Measurements from ENCODE around the gene MRPS31. TPM values are rescaled to one million over a fixed set of nuclear protein-coding genes. Genes with fewer than 3 reads are reported as not detected.
"Not testable (repeated sequence)": the region's sequence is repeated elsewhere in the genome, so short reads cannot be mapped to it uniquely, and the experiment has no call there.

Gene MRPS31
- total RNA-seq, 3 donors from 2014 or later, result 15.8 to 29.7 (median 23.3) TPM

- TF ChIP-seq POLR2A (IDR thresholded peaks at IDR 0.05), result no peak
- TF ChIP-seq POLR2AphosphoS5 (IDR thresholded peaks at IDR 0.05), result peak in 1 of 3 donors; percentile 16
- TF ChIP-seq, protein P1, sequence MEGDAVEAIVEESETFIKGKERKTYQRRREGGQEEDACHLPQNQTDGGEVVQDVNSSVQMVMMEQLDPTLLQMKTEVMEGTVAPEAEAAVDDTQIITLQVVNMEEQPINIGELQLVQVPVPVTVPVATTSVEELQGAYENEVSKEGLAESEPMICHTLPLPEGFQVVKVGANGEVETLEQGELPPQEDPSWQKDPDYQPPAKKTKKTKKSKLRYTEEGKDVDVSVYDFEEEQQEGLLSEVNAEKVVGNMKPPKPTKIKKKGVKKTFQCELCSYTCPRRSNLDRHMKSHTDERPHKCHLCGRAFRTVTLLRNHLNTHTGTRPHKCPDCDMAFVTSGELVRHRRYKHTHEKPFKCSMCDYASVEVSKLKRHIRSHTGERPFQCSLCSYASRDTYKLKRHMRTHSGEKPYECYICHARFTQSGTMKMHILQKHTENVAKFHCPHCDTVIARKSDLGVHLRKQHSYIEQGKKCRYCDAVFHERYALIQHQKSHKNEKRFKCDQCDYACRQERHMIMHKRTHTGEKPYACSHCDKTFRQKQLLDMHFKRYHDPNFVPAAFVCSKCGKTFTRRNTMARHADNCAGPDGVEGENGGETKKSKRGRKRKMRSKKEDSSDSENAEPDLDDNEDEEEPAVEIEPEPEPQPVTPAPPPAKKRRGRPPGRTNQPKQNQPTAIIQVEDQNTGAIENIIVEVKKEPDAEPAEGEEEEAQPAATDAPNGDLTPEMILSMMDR (IDR thresholded peaks at IDR 0.05), result no peak
- intact Hi-C loops (cut with DNase I; ENCODE audit: low total_unique reads), result no loop called here
- H3K27me3 ChIP-seq, result no peaks in the 10 kb centered on the region
- peak within 1 kb of the TSS; percentile 53 to 95 (median 73) for H3K4me3 ChIP-seq
- peak; percentile 44 to 62 for DNase-seq (ENCODE audit: low spot score in 2 of 2)
- no peaks in the 10 kb centered on the region for H3K4me1 ChIP-seq
- H3K27ac ChIP-seq, result peak within 1 kb of the TSS; percentile 85 to 92
- no peaks in the 10 kb centered on the region for H3K36me3 ChIP-seq
- no peaks in the 10 kb centered on the region for H3K9me3 ChIP-seq
These were observed 18.5 kb upstream of the MRPS31 start, which contains the start of gene SLC25A15 for GRCh38 chr13:40789275-40790153. Gene SLC25A15, plus strand, starts transcription at chr13:40789611. Its CDS starts 3,616 bp downstream, at chr13:40793227.

- H3K27me3 ChIP-seq; H3K9me3 ChIP-seq; H3K36me3 ChIP-seq; H3K4me1 ChIP-seq; intact Hi-C loops (cut with DNase I; ENCODE audit: low total_unique reads); DNase-seq (ENCODE audit: low spot score in 2 of 2): not testable (repeated sequence)
- Histone ChIP-seq H3K27ac (peak overlapping the region; percentile 85 to 92), H3K4me3 (peak overlapping the region; percentile 53 to 95 (median 73))
These were observed 17.7 kb upstream of the MRPS31 start for GRCh38 chr13:40788540-40789274.

- no peak overlapping the region for H3K27ac ChIP-seq
- H3K27me3 ChIP-seq, result no peaks in the 10 kb centered on the region
- intact Hi-C loops (cut with DNase I; ENCODE audit: low total_unique reads), result no loop called here
- H3K4me3 ChIP-seq, result no peak overlapping the region
- DNase-seq (ENCODE audit: low spot score in 2 of 2), result no peak
- H3K36me3 ChIP-seq, result no peaks in the 10 kb centered on the region
- H3K4me1 ChIP-seq, result no peaks in the 10 kb centered on the region
- no peaks in the 10 kb centered on the region for H3K9me3 ChIP-seq
- TF ChIP-seq, protein P1 (IDR thresholded peaks at IDR 0.05), result no peak
- TF ChIP-seq POLR2A (IDR thresholded peaks at IDR 0.05), result no peak
- TF ChIP-seq POLR2AphosphoS5 (IDR thresholded peaks at IDR 0.05), result no peak
These were observed 16.1 kb upstream of the MRPS31 start for GRCh38 chr13:40787062-40787461.

DNA sequence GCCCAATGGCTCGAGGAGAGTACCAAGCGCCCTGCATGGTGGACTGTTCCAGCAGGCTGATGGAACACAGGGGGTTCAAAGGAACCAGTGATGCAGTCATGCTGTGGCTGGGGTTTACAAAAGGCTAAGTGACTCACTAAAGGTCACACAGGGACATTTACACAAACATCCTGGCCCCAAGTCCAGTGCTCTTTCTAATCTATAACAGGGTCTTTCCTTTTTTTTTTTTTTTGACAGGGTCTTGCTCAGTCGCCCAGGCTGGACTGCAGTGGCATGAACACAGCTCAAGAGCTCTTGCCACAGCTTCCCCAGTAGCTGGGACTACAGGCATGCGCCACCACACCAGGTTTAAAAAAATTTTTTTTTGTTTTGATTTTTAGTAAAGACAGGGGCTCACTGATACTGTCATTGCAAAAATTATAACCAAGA is 15.6 kb upstream of the MRPS31 start:
- Histone ChIP-seq H3K4me3 (no peak overlapping the region), H3K36me3 (no peaks in the 10 kb centered on the region), H3K4me1 (no peaks in the 10 kb centered on the region), H3K9me3 (no peaks in the 10 kb centered on the region), H3K27me3 (no peaks in the 10 kb centered on the region), H3K27ac (no peak overlapping the region)
- intact Hi-C loops (cut with DNase I; ENCODE audit: low total_unique reads), result no loop called here
- TF ChIP-seq, protein P1 (IDR thresholded peaks at IDR 0.05), result no peak
- no peak for TF ChIP-seq POLR2A (IDR thresholded peaks at IDR 0.05)
- no peak for TF ChIP-seq POLR2AphosphoS5 (IDR thresholded peaks at IDR 0.05)
- no peak for DNase-seq (ENCODE audit: low spot score in 2 of 2)

DNA sequence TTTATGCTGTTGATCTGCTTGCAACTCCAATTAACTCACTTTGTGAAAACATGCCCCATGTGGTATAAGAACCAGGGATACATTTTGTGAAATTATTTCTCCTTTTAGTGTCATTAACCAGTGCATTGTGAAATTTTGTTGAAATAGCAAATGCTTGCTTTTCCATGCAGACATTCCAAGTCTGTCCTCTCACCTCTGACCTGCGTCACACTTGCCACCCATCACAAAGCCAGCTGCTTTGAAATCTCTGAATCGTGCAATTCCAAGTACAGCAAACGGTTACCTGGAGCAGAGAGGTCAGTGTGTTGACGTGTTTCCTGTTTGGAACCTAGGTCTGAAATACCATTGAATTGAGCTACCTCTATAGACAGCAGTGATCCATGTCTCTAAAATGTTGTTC is 13.6 kb upstream of the MRPS31 start:
- TF ChIP-seq, protein P1 (IDR thresholded peaks at IDR 0.05), result no peak
- intact Hi-C loops (cut with DNase I; ENCODE audit: low total_unique reads), result no loop called here
- Histone ChIP-seq H3K36me3 (no peaks in the 10 kb centered on the region), H3K4me1 (no peaks in the 10 kb centered on the region), H3K27me3 (no peaks in the 10 kb centered on the region), H3K27ac (no peak overlapping the region), H3K9me3 (no peaks in the 10 kb centered on the region), H3K4me3 (no peak overlapping the region)
- DNase-seq (ENCODE audit: low spot score in 2 of 2), result no peak

DNA sequence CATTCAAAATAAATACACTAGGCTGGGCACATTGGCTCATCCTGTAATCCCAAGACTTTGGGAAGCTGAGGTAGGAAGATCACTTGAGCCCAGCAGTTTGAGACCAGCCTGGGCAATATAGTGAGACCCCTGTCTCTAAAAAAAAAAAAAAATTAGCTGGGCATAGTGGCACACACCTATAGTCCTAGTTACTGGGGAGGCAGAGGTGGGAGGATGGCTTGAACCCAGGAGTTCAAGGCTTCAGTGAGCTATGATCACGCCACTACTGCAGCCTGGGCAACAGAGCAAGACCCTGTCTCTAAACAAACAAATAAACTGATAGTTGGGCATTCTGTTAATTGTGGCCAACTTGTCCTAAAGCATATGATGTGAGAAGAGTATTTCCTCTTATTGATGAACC is 12.0 kb upstream of the MRPS31 start:
- intact Hi-C loops (cut with DNase I; ENCODE audit: low total_unique reads); H3K9me3 ChIP-seq; H3K27me3 ChIP-seq; H3K4me3 ChIP-seq; H3K27ac ChIP-seq; H3K4me1 ChIP-seq; H3K36me3 ChIP-seq; DNase-seq (ENCODE audit: low spot score in 2 of 2): not testable (repeated sequence)
